ENCODE data around the gene RIPOR3.

GRCh38 chr20:50628853-50629669 lies 62.3 kb downstream of the RIPOR3 start:
- TF ChIP-seq CTCF (IDR thresholded peaks at IDR 0.05; ENCODE audit: poor library complexity, severe bottlenecking) (no peak), EZH2 (IDR thresholded peaks at IDR 0.05; ENCODE audit: borderline replicate concordance, insufficient read depth, low read length, poor library complexity, severe bottlenecking) (no peak), TAF1 (IDR thresholded peaks at IDR 0.05; ENCODE audit: low read depth) (no peak), POLR2AphosphoS5 (IDR thresholded peaks at IDR 0.05) (no peak), EP300 (conservative IDR thresholded peaks at IDR 0.05; ENCODE audit: poor library complexity, severe bottlenecking) (no peak), SMC3 (conservative IDR thresholded peaks at IDR 0.05; ENCODE audit: poor library complexity) (no peak)
